Fibroblast of peridontal ligament (primary cell): ENCODE results near the gene MTRF1L.
"Not testable (repeated sequence)": the region's sequence is repeated elsewhere in the genome, so short reads cannot be mapped to it uniquely, and the experiment has no call there.

Experiments
- DNase-seq: peaks from one replicate; pipeline ENCODE4 v3.0.0-alpha.2; 2010; ENCODE audit errors: extremely low read depth

Gene MTRF1L

GRCh38 chr6:153003366-153003690, 819 bp upstream of the MTRF1L start:
- peak; percentile 33 for DNase-seq

GRCh38 chr6:153001767-153002612, 519 bp downstream of the MTRF1L start:
- no peak for DNase-seq

- DNase-seq = not testable (repeated sequence)
Observed at GRCh38 chr6:153000790-153001189, 1.7 kb downstream of the MTRF1L start.

GRCh38 chr6:153000243-153000642, 2.3 kb downstream of the MTRF1L start:
- no peak for DNase-seq

- not testable (repeated sequence) for DNase-seq
Observed at GRCh38 chr6:152999538-152999937, 3.0 kb downstream of the MTRF1L start.

- no peak for DNase-seq
Observed at GRCh38 chr6:152993847-152994246, 8.7 kb downstream of the MTRF1L start.

- no peak for DNase-seq
Observed at GRCh38 chr6:152993431-152993830, 9.1 kb downstream of the MTRF1L start.

- DNase-seq = no peak
Observed at GRCh38 chr6:152986978-152987377, 15.5 kb downstream of the MTRF1L start.

GRCh38 chr6:152985300-152985699, 17.2 kb downstream of the MTRF1L start:
- DNase-seq = not testable (repeated sequence)

GRCh38 chr6:152984513-152984872, 18.0 kb downstream of the MTRF1L start:
- no peak for DNase-seq

- DNase-seq = peak; percentile 81
Observed at GRCh38 chr6:152983637-152984512, 18.6 kb downstream of the MTRF1L start.

GRCh38 chr6:152982904-152983636, 19.4 kb downstream of the MTRF1L start, which contains the start of gene FBXO5:
Gene FBXO5 (minus strand): TSS chr6:152983041. CDS start chr6:152982959, 82 bp downstream.
- peak; percentile 95 for DNase-seq

- no peak for DNase-seq
Observed at GRCh38 chr6:152981989-152982903, 20.3 kb downstream of the MTRF1L start.

- DNase-seq = no peak
Observed at GRCh38 chr6:152981219-152981618, 21.3 kb downstream of the MTRF1L start.

GRCh38 chr6:152980656-152981055, 21.9 kb downstream of the MTRF1L start:
- no peak for DNase-seq

- DNase-seq = no peak
Observed at GRCh38 chr6:152979116-152979515, 23.4 kb downstream of the MTRF1L start.

GRCh38 chr6:152978058-152978457, 24.5 kb downstream of the MTRF1L start:
- DNase-seq = no peak

GRCh38 chr6:152977556-152977955, 25.0 kb downstream of the MTRF1L start:
- no peak for DNase-seq

GRCh38 chr6:152976749-152977148, 25.8 kb downstream of the MTRF1L start:
- DNase-seq = peak; percentile 59

GRCh38 chr6:152975204-152975915, 27.1 kb downstream of the MTRF1L start:
- peak; percentile 46 for DNase-seq
